PC-3 (cell line): ENCODE measurements around the gene MAGEA10.

Experiments
- EZH2phosphoT487 ChIP-seq: fragments of 300-600 bp; sonication (generic); IDR thresholded peaks from 2 replicates; pipeline ENCODE4 v1.6.1; 2018; ENCODE audit warnings: mild to moderate bottlenecking, antibody characterized with exemption, low read length, borderline replicate concordance
- TF ChIP-seq, protein P1 (sequence below): fragments of 300-600 bp; sonication (generic); conservative IDR thresholded peaks from 2 replicates; pipeline ENCODE4 v1.5.1; 2017; ENCODE audit warnings: antibody characterized with exemption, low read depth, mild to moderate bottlenecking, low read length

DNA sequence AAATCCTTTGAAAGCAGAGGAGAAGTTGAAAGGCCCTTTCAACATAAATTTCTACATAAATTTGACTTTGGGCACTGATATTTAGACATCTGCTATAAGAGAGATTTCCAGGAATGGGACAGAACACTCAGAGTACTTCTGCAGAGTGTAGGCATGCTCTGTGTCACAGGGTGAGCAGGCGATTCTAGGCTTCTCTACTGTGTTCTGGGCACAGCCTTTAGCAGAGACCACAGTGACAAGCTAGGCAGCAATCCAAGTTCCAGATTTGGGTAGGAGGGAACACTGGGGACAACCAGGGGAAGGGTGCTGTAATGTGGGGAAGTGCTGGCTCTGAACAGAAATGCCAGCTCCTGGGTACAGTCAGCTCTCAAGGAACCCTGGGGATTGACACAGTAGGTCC is 6.9 kb downstream of the MAGEA10 start:
- TF ChIP-seq, protein P1, sequence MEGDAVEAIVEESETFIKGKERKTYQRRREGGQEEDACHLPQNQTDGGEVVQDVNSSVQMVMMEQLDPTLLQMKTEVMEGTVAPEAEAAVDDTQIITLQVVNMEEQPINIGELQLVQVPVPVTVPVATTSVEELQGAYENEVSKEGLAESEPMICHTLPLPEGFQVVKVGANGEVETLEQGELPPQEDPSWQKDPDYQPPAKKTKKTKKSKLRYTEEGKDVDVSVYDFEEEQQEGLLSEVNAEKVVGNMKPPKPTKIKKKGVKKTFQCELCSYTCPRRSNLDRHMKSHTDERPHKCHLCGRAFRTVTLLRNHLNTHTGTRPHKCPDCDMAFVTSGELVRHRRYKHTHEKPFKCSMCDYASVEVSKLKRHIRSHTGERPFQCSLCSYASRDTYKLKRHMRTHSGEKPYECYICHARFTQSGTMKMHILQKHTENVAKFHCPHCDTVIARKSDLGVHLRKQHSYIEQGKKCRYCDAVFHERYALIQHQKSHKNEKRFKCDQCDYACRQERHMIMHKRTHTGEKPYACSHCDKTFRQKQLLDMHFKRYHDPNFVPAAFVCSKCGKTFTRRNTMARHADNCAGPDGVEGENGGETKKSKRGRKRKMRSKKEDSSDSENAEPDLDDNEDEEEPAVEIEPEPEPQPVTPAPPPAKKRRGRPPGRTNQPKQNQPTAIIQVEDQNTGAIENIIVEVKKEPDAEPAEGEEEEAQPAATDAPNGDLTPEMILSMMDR = no peak
- TF ChIP-seq EZH2phosphoT487 = no peak
